Activated CD8-positive, alpha-beta memory T cell treated with anti-CD3 and anti-CD28 coated beads for 4 hours (primary cell): ENCODE measurements around the gene COBL.

Source experiments
- DNase-seq, 2 donors: peaks; one replicate each; pipeline ENCODE4 v3.0.0-alpha.2; 2020; ENCODE audit warnings: low read depth in 2 of 2

Gene COBL

GRCh38 chr7:51054231-51054630, 262.4 kb downstream of the COBL start:
- DNase-seq, result no peak

GRCh38 chr7:51053160-51053925, 263.3 kb downstream of the COBL start:
- DNase-seq, result no peak

- no peak for DNase-seq
Measured at GRCh38 chr7:51046482-51046881, 270.1 kb downstream of the COBL start.

- DNase-seq, result no peak
Measured at GRCh38 chr7:51046103-51046466, 270.5 kb downstream of the COBL start.

GRCh38 chr7:51045319-51046102, 271.1 kb downstream of the COBL start:
- no peak for DNase-seq

GRCh38 chr7:51043461-51043860, 273.1 kb downstream of the COBL start:
- DNase-seq, result no peak

GRCh38 chr7:51040787-51041186, 275.8 kb downstream of the COBL start:
- DNase-seq, result no peak

GRCh38 chr7:51038573-51038972, 278.0 kb downstream of the COBL start:
- no peak for DNase-seq

- DNase-seq, result no peak
Measured at GRCh38 chr7:51035716-51036115, 280.9 kb downstream of the COBL start.

GRCh38 chr7:51034521-51035264, 281.9 kb downstream of the COBL start:
- DNase-seq, result no peak

GRCh38 chr7:51033727-51034520, 282.7 kb downstream of the COBL start:
- no peak for DNase-seq

- DNase-seq, result no peak
Measured at GRCh38 chr7:51031791-51032515, 284.7 kb downstream of the COBL start.

GRCh38 chr7:51031216-51031615, 285.4 kb downstream of the COBL start:
- no peak for DNase-seq

- no peak for DNase-seq
Measured at GRCh38 chr7:51029701-51030191, 286.9 kb downstream of the COBL start.

GRCh38 chr7:51029131-51029530, 287.5 kb downstream of the COBL start:
- no peak for DNase-seq

- DNase-seq, result no peak
Measured at GRCh38 chr7:51027935-51028830, 288.4 kb downstream of the COBL start.

GRCh38 chr7:51027106-51027934, 289.3 kb downstream of the COBL start:
- DNase-seq, result no peak

- DNase-seq, result no peak
Measured at GRCh38 chr7:51026341-51026740, 290.3 kb downstream of the COBL start.

GRCh38 chr7:51025668-51026067, 290.9 kb downstream of the COBL start:
- DNase-seq, result no peak
